ENCODE measurements around the gene WNK1. TPM values are rescaled to one million over a fixed set of nuclear protein-coding genes. Genes with fewer than 3 reads are reported as not detected.

Gene WNK1
- total RNA-seq, 1 donor from 2014 or later, result 160 TPM

GRCh38 chr12:894226-894625 is 141.8 kb downstream of the WNK1 start:
- TF ChIP-seq, protein P1, sequence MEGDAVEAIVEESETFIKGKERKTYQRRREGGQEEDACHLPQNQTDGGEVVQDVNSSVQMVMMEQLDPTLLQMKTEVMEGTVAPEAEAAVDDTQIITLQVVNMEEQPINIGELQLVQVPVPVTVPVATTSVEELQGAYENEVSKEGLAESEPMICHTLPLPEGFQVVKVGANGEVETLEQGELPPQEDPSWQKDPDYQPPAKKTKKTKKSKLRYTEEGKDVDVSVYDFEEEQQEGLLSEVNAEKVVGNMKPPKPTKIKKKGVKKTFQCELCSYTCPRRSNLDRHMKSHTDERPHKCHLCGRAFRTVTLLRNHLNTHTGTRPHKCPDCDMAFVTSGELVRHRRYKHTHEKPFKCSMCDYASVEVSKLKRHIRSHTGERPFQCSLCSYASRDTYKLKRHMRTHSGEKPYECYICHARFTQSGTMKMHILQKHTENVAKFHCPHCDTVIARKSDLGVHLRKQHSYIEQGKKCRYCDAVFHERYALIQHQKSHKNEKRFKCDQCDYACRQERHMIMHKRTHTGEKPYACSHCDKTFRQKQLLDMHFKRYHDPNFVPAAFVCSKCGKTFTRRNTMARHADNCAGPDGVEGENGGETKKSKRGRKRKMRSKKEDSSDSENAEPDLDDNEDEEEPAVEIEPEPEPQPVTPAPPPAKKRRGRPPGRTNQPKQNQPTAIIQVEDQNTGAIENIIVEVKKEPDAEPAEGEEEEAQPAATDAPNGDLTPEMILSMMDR (IDR thresholded peaks at IDR 0.05; ENCODE audit: unreplicated experiment), result no peak
- DNase-seq (ENCODE audit: low spot score), result no peak
- Mint-ChIP-seq H3K27ac (ENCODE audit: unreplicated experiment) (no peak overlapping the region), H3K4me3 (ENCODE audit: unreplicated experiment) (no peak overlapping the region), H3K4me1 (ENCODE audit: unreplicated experiment) (peaks cover 9% of the 10 kb centered on the region), H3K9me3 (ENCODE audit: unreplicated experiment) (no peaks in the 10 kb centered on the region), H3K27me3 (ENCODE audit: unreplicated experiment) (no peaks in the 10 kb centered on the region), H3K36me3 (ENCODE audit: low read depth, unreplicated experiment) (peaks cover 32% of the 10 kb centered on the region)

- no peak overlapping the region for H3K27ac Mint-ChIP-seq (ENCODE audit: unreplicated experiment)
- TF ChIP-seq, protein P1 (IDR thresholded peaks at IDR 0.05; ENCODE audit: unreplicated experiment), result no peak
- no peaks in the 10 kb centered on the region for H3K4me1 Mint-ChIP-seq (ENCODE audit: unreplicated experiment)
- no peak for DNase-seq (ENCODE audit: low spot score)
- H3K27me3 Mint-ChIP-seq (ENCODE audit: unreplicated experiment), result no peaks in the 10 kb centered on the region
- H3K36me3 Mint-ChIP-seq (ENCODE audit: low read depth, unreplicated experiment), result peaks cover 31% of the 10 kb centered on the region
- H3K9me3 Mint-ChIP-seq (ENCODE audit: unreplicated experiment), result no peaks in the 10 kb centered on the region
- no peak overlapping the region for H3K4me3 Mint-ChIP-seq (ENCODE audit: unreplicated experiment)
Observed at GRCh38 chr12:896031-896430, 143.7 kb downstream of the WNK1 start.

DNA sequence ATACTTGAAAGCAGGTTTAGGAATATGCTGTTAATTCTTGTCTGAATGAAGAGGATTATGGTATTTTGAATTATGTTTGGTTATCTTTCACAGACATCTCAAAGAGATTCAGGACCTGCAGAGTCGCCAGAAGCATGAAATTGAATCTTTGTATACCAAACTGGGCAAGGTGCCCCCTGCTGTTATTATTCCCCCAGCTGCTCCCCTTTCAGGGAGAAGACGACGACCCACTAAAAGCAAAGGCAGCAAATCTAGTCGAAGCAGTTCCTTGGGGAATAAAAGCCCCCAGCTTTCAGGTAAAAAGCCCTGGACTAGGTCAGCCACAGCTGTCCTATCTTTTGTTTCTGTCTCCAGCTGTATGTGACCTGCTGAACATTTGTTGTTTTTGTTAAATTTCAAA is 145.0 kb downstream of the WNK1 start:
- Mint-ChIP-seq H3K4me1 (ENCODE audit: unreplicated experiment) (no peaks in the 10 kb centered on the region), H3K36me3 (ENCODE audit: low read depth, unreplicated experiment) (peaks cover 38% of the 10 kb centered on the region), H3K4me3 (ENCODE audit: unreplicated experiment) (no peak overlapping the region), H3K27me3 (ENCODE audit: unreplicated experiment) (no peaks in the 10 kb centered on the region), H3K27ac (ENCODE audit: unreplicated experiment) (no peak overlapping the region), H3K9me3 (ENCODE audit: unreplicated experiment) (no peaks in the 10 kb centered on the region)
- TF ChIP-seq, protein P1 (IDR thresholded peaks at IDR 0.05; ENCODE audit: unreplicated experiment), result no peak
- no peak for DNase-seq (ENCODE audit: low spot score)

DNA sequence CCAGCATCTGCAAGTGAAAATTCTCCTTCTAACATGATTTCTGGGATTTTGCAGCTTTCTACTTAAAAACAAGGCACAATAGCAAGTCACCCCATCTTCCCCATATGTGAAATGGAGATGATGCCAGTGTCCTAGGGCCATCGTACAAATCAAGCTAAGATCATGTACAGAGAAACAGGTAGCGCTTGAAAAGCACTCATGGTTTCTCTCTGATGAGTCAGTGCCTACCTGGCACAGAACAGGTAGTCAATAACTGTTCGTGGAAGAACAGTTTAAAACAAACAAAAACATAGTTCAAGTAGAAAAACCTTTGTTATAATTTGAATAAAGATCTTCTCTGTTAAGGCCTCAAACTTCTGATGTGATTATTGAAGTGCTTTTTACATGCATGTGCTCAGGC is 150.2 kb downstream of the WNK1 start:
- peaks cover 45% of the 10 kb centered on the region for H3K36me3 Mint-ChIP-seq (ENCODE audit: low read depth, unreplicated experiment)
- no peak for DNase-seq (ENCODE audit: low spot score)
- no peak overlapping the region for H3K4me3 Mint-ChIP-seq (ENCODE audit: unreplicated experiment)
- H3K27ac Mint-ChIP-seq (ENCODE audit: unreplicated experiment), result peak overlapping the region; percentile 83
- H3K4me1 Mint-ChIP-seq (ENCODE audit: unreplicated experiment), result peaks cover 41% of the 10 kb centered on the region
- H3K27me3 Mint-ChIP-seq (ENCODE audit: unreplicated experiment), result no peaks in the 10 kb centered on the region
- TF ChIP-seq, protein P1 (IDR thresholded peaks at IDR 0.05; ENCODE audit: unreplicated experiment), result no peak
- no peaks in the 10 kb centered on the region for H3K9me3 Mint-ChIP-seq (ENCODE audit: unreplicated experiment)

DNA sequence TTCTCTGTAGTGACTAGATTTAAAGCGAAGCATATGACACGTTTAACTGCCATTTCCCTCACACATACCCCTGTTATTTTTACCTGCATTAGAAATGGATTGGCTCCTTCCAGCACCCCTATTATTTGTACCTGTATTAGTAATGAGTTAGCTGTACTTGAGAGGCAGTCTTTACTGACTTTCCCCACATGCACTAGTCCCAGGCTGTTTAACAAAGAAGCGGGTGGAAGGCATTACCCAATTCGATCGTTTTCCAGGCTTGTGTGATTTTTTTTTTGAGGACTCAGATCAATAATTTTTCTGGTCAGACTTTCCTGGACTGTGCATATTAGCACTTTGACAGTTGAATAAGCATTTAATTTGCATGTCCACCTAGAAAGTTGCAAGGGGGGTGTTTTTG is 150.7 kb downstream of the WNK1 start:
- H3K36me3 Mint-ChIP-seq (ENCODE audit: low read depth, unreplicated experiment), result peaks cover 46% of the 10 kb centered on the region
- no peaks in the 10 kb centered on the region for H3K9me3 Mint-ChIP-seq (ENCODE audit: unreplicated experiment)
- H3K4me3 Mint-ChIP-seq (ENCODE audit: unreplicated experiment), result no peak overlapping the region
- peak overlapping the region; percentile 83 for H3K27ac Mint-ChIP-seq (ENCODE audit: unreplicated experiment)
- peaks cover 46% of the 10 kb centered on the region for H3K4me1 Mint-ChIP-seq (ENCODE audit: unreplicated experiment)
- no peak for DNase-seq (ENCODE audit: low spot score)
- TF ChIP-seq, protein P1 (IDR thresholded peaks at IDR 0.05; ENCODE audit: unreplicated experiment), result no peak
- H3K27me3 Mint-ChIP-seq (ENCODE audit: unreplicated experiment), result peaks cover under 1% of the 10 kb centered on the region

Data from endothelial cell (in vitro differentiated cells).